WERI-Rb-1 (cell line): ENCODE data around the gene SLC35G3.
"Not testable (repeated sequence)": the region's sequence is repeated elsewhere in the genome, so short reads cannot be mapped to it uniquely, and the experiment has no call there.

Experiments used
- DNase-seq: peaks from one replicate; pipeline ENCODE4 v3.0.0-alpha.2; 2020
- H3K27ac ChIP-seq: fragments of 250-450 bp; sonication (Bioruptor Pico); 2 replicates; pipeline ENCODE4 v1.5.1; 2020; ENCODE audit warnings: mild to moderate bottlenecking, moderate library complexity
- H3K27me3 ChIP-seq: fragments of 250-450 bp; sonication (Bioruptor Pico); 2 replicates; pipeline ENCODE4 v1.5.1; 2021; ENCODE audit warnings: mild to moderate bottlenecking, low read depth, moderate library complexity; ENCODE audit not compliant: insufficient read depth, severe bottlenecking
- H3K36me3 ChIP-seq: fragments of 250-450 bp; sonication (Bioruptor Pico); 2 replicates; pipeline ENCODE4 v1.5.1; 2020; ENCODE audit warnings: mild to moderate bottlenecking, moderate library complexity
- H3K4me3 ChIP-seq: 2 replicates; pipeline ENCODE4 v1.5.1; 2011; ENCODE audit warnings: low read depth, mild to moderate bottlenecking, control low read depth, low read length
- H3K9me3 ChIP-seq: fragments of 250-450 bp; sonication (Bioruptor Pico); 2 replicates; pipeline ENCODE4 v1.5.1; 2021; ENCODE audit warnings: mild to moderate bottlenecking, moderate library complexity; ENCODE audit not compliant: severe bottlenecking
- TF ChIP-seq, protein P1 (sequence below): IDR thresholded peaks from 2 replicates; pipeline ENCODE4 v1.5.1; 2011; ENCODE audit warnings: low read depth, mild to moderate bottlenecking, control low read depth, inconsistent platforms, low read length

Gene SLC35G3

DNA sequence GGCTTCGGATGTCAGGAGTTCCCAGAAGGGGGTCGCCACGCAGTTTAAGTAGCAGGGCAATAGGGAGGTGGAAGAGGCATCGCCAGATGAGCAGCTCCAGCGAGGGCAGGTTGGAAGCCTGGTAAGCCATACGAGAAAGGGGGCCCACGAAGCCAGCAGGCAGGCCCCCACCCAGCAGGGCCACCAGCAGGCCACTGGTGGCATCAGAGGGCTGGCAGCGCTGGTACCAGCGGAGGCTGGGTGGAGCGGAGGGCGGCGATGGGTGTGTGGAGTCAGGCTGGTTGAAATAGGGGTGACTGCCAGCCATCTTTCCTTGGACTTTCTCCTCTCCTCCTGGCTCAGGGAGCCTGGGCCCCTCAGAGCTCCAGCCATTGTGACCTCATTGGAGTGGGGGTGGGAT is at the start of gene SLC35G3:
TSS of gene SLC35G3 (minus strand) at position 393 of the 400 bp plus-strand sequence. CDS start at position 307, 86 bp downstream.
- peaks cover 24% of the 10 kb centered on the region for H3K27me3 ChIP-seq
- H3K27ac ChIP-seq, DNase-seq, H3K36me3 ChIP-seq, H3K4me3 ChIP-seq: not testable (repeated sequence)
- H3K9me3 ChIP-seq, result peaks cover 10% of the 10 kb centered on the region

DNA sequence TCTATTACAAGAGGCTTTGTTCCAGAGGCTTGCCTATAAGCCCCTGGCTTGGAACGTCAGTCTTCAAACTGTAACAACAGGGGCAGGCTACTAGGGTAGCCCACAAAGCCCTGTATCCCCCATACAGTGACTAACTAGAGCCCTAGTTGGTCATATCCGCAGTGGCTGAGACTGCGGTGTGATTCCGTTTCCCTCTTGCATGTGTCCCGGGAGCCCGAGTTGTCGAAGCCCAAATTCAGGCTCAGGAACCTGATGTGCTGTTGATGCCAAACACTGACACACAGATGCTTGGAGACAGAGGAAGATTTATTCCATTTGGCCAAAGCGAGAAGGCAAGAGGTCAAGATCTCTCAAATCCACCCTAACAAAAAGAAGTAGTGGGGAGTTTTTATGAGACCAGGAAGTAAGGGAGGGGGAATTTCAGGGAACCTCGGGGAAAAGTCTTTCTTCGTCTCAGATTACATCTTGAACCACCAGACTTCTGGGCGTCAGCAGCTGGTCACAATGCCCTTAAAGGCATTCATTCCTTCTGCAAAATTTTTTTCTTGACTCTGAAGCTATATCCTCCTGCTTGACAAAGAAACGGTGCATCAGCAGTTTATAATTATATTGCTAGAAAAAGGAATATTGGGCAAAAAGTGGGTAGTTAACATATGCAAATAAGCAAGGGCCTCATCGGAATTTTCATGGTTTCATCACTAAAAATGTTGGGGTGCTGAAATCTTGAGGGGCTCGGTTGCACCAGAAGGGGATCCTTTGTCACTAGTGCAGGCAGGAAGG is 49.6 kb upstream of the SLC35G3 start:
- TF ChIP-seq, protein P1, sequence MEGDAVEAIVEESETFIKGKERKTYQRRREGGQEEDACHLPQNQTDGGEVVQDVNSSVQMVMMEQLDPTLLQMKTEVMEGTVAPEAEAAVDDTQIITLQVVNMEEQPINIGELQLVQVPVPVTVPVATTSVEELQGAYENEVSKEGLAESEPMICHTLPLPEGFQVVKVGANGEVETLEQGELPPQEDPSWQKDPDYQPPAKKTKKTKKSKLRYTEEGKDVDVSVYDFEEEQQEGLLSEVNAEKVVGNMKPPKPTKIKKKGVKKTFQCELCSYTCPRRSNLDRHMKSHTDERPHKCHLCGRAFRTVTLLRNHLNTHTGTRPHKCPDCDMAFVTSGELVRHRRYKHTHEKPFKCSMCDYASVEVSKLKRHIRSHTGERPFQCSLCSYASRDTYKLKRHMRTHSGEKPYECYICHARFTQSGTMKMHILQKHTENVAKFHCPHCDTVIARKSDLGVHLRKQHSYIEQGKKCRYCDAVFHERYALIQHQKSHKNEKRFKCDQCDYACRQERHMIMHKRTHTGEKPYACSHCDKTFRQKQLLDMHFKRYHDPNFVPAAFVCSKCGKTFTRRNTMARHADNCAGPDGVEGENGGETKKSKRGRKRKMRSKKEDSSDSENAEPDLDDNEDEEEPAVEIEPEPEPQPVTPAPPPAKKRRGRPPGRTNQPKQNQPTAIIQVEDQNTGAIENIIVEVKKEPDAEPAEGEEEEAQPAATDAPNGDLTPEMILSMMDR, result no peak
- Histone ChIP-seq H3K27me3 (peaks cover 93% of the 10 kb centered on the region), H3K36me3 (no peaks in the 10 kb centered on the region), H3K27ac (no peak overlapping the region), H3K4me3 (no peak overlapping the region), H3K9me3 (peaks cover 5% of the 10 kb centered on the region)
- no peak for DNase-seq

DNA sequence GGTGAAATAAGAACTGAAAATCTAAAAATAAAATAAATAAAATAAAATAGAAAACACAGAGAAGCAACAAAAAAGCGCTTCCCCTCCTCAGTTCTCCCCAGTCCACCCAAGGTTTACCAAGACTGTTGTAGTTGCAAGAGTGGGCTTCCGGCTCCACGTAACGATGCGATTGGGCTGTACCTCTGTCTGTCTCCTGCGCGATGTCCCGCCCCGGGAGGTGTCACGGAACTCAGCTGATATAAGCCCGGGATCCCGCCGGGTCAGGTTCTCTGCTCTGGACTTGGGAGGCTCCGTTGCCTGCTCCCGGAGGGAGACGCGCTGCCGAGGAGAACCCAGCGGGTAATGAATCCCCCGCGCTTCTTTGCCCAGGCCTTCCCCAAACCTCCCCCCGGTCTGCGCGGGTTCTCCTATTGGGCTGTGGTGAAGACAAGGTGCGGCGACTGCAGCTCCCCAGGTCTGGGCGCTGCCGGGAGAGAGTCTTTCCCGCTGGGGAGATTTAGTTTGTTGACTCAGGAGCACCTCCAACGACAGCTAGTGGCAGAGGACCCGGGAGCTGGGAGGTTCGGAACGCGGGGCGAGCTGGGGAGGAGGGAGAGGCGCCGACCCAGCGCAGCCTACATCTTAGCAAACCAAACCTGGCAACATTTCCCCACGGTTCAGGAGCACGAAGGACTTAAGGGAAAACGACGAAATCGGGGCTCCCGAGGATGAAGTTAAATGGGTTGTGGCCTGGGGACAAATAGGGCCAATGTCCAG is 48.8 kb upstream of the SLC35G3 start, which contains the start of gene SLFN5:
TSS of gene SLFN5 (plus strand) at position 268 of the 756 bp plus-strand sequence. CDS start 15,619 bp downstream, outside the sequence.
- peak within 1 kb of the TSS; percentile 40 for H3K4me3 ChIP-seq
- peaks cover 86% of the 10 kb centered on the region for H3K27me3 ChIP-seq
- DNase-seq, result peak; percentile 77
- H3K9me3 ChIP-seq, result peaks cover 5% of the 10 kb centered on the region
- no peaks in the 10 kb centered on the region for H3K36me3 ChIP-seq
- H3K27ac ChIP-seq, result no peak within 1 kb of the TSS
- TF ChIP-seq, protein P1, result no peak

DNA sequence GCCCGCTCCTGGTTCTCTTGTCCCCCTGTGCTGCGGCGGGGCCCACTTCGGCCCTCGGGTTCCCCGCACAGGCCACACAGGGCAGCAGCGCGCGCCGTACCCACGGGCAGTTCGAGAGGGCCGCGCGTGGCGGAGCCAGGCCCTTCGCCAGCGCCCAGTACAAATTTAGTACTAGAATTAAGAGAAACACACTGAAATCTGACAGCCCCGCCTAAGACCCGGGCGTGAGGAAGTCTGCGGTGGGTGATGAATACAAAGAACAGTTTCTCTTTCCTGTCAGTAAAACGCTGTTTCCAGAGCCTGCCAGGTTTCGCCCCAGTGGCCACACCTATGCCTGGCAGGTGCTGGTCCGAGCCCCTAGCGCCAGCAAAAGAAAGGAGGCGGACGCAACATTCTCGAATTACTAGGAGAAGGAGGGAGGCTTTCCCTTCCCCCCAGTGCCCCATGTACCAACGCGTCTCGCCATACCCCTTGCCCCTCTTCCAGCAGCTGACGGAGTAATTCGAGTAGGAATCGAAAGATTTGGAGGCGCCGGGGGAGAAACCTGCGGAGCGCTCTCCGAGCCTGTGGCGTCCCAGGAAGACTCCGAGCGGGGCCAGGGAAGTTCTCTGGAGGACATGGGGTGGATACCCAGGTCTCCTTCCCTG is 48.1 kb upstream of the SLC35G3 start:
- peak; percentile 49 for DNase-seq
- H3K27ac ChIP-seq, result no peak overlapping the region
- H3K4me3 ChIP-seq, result peak overlapping the region; percentile 40
- TF ChIP-seq, protein P1, result no peak
- peaks cover 83% of the 10 kb centered on the region for H3K27me3 ChIP-seq
- H3K9me3 ChIP-seq, result peaks cover 5% of the 10 kb centered on the region
- H3K36me3 ChIP-seq, result no peaks in the 10 kb centered on the region

DNA sequence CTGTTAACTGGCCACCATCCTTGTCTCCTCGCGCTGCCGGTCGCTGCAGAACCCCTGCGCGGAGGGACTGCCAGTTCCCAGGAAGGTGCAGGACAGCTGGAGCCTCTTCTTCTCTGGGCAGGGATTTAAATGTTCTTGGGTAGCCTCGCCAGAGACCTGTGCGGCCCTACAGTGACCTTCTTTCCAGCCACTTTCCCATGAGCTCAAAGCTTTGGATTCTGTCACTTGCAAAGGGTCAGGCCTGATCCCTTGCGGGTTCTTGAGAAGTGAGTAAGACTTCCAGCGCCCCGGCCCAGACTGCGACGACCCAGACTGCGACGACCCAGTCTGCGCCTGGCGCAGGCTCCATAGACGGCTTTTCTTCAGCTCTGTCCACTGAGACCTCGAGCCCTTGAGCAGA is 47.3 kb upstream of the SLC35G3 start:
- no peaks in the 10 kb centered on the region for H3K36me3 ChIP-seq
- H3K27ac ChIP-seq, result no peak overlapping the region
- TF ChIP-seq, protein P1, result no peak
- no peak for DNase-seq
- no peak overlapping the region for H3K4me3 ChIP-seq
- peaks cover 81% of the 10 kb centered on the region for H3K27me3 ChIP-seq
- H3K9me3 ChIP-seq, result peaks cover 5% of the 10 kb centered on the region

DNA sequence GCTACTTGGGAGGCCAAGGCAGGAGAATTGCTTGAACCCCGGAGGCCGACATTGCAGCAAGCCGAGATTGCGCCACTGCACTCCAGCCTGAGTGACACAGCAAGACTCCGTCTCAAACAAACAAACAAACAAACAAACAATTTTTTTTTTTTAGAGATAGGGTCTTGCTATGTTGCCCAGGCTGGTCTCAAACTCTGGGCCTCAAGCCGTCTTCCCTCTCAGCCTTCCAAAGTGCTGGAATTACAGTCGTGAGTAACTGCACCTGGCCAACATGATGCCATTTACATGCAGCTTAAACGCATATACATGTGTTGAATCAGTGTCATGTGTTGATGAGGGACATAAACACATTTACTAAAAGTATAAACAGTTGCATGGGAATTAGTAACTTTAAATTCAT is 46.7 kb upstream of the SLC35G3 start:
- Histone ChIP-seq H3K27me3 (peaks cover 81% of the 10 kb centered on the region), H3K36me3 (no peaks in the 10 kb centered on the region)
- DNase-seq, result no peak

More for the DNA sequence above, 46.7 kb upstream of the SLC35G3 start:
- Histone ChIP-seq H3K4me3 (no peak overlapping the region), H3K9me3 (peaks cover 5% of the 10 kb centered on the region), H3K27ac (no peak overlapping the region)
- TF ChIP-seq, protein P1, result no peak
